Activated CD8-positive, alpha-beta T cell treated with anti-CD3 and anti-CD28 coated beads for 36 hours (primary cell): ENCODE measurements around the gene PEAK1. TPM values are rescaled to one million over a fixed set of nuclear protein-coding genes. Genes with fewer than 3 reads are reported as not detected.

Experiments used
- ATAC-seq: fragments of 200-7000 bp; cut with Tn5 transposase; one replicate; pipeline ENCODE4 v1.10.0; 2021; ENCODE audit warnings: mild to moderate bottlenecking, moderate library complexity
- CTCF ChIA-PET: fragments of 350-600 bp; sonication (Branson Sonifier 250); formaldehyde crosslinking; loops from one replicate; lab custom pipeline; 2021; ENCODE audit warnings: antibody characterized with exemption; lab: Charles Lee
- POLR2A ChIA-PET: fragments of 350-600 bp; sonication (Branson Sonifier 250); formaldehyde crosslinking; loops from one replicate; lab custom pipeline; 2021; ENCODE audit warnings: antibody characterized with exemption; lab: Charles Lee
- DNase-seq: peaks from one replicate; pipeline ENCODE4 v3.0.0-alpha.2; 2020
- H3K27ac Mint-ChIP-seq: one replicate; pipeline ENCODE4 v1.8.0; 2021; ENCODE audit warnings: mild to moderate bottlenecking, mixed read lengths
- H3K27me3 Mint-ChIP-seq: one replicate; pipeline ENCODE4 v1.8.0; 2021; ENCODE audit warnings: mixed read lengths
- H3K36me3 Mint-ChIP-seq: one replicate; pipeline ENCODE4 v1.8.0; 2021; ENCODE audit warnings: low read depth, mixed read lengths
- H3K4me1 Mint-ChIP-seq: one replicate; pipeline ENCODE4 v1.8.0; 2021; ENCODE audit warnings: low read depth, mixed read lengths
- H3K4me3 Mint-ChIP-seq: one replicate; pipeline ENCODE4 v1.8.0; 2021; ENCODE audit warnings: mild to moderate bottlenecking, moderate library complexity, mixed read lengths
- H3K9me3 Mint-ChIP-seq: one replicate; pipeline ENCODE4 v1.8.0; 2021; ENCODE audit warnings: mixed read lengths
- intact Hi-C: fragments of 100-400 bp; cut with micrococcal nuclease; formaldehyde crosslinking; loops from one replicate; pipeline ENCODE4 v1.10.0; 2022
- total RNA-seq, 2 experiments: library from RNA; stranded (reverse); gene quantifications; one replicate each; pipeline ENCODE4 v1.2.3, GENCODE V29; 2021
- TF ChIP-seq, protein P1 (sequence below): fragments of 200-600 bp; IDR thresholded peaks from one replicate; pipeline ENCODE4 v1.8.0; 2022; ENCODE audit warnings: antibody characterized with exemption, mild to moderate bottlenecking

The PEAK1 gene
- total RNA-seq, 2 experiments from 2014 or later, result 32.1 to 36.1 TPM

DNA sequence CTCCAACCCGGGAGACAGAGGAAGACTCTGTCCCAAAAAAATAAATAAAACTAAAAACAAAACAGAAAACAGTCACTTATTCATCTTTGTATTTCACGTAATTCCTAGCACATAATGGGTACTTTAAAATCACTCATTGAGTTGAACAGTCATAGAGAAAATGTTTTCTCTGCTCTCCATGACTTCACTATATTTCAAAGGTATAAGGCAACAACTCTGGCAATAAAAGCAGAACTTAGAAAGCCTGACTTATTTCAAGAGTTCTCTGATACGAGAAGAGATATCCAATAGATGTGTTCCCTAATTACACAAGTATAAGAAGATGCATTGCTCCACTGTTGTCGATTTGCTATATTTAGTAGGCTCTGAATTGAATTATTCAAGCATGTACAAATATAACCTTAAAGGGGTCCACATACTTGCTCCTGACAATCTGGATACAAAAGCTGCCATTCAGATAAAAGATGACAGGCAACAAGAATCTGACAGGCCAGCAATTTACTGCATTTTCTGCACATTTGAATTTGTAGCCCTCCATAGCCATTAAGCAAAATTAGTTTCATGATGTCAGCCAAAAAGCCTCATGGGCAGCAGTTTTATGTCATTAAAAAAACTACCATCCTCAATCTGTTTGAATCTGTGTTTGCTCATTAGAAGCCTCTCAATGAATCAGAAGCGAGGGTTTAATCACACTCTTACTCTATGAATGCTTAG is 47.9 kb downstream of the PEAK1 start:
- Mint-ChIP-seq H3K4me3 (no peak overlapping the region), H3K36me3 (no peaks in the 10 kb centered on the region), H3K27me3 (no peaks in the 10 kb centered on the region), H3K27ac (no peak overlapping the region), H3K4me1 (peaks cover 16% of the 10 kb centered on the region), H3K9me3 (peaks cover 4% of the 10 kb centered on the region)
- TF ChIP-seq, protein P1, sequence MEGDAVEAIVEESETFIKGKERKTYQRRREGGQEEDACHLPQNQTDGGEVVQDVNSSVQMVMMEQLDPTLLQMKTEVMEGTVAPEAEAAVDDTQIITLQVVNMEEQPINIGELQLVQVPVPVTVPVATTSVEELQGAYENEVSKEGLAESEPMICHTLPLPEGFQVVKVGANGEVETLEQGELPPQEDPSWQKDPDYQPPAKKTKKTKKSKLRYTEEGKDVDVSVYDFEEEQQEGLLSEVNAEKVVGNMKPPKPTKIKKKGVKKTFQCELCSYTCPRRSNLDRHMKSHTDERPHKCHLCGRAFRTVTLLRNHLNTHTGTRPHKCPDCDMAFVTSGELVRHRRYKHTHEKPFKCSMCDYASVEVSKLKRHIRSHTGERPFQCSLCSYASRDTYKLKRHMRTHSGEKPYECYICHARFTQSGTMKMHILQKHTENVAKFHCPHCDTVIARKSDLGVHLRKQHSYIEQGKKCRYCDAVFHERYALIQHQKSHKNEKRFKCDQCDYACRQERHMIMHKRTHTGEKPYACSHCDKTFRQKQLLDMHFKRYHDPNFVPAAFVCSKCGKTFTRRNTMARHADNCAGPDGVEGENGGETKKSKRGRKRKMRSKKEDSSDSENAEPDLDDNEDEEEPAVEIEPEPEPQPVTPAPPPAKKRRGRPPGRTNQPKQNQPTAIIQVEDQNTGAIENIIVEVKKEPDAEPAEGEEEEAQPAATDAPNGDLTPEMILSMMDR, result no peak
- POLR2A ChIA-PET, result no interaction called here
- no peak for DNase-seq
- no peak for ATAC-seq
- CTCF ChIA-PET, result interaction anchor here (0.7 kb wide), 1 partner anchor 250 kb away, joined by 3 read pairs; no protein-coding TSS in a partner anchor
- intact Hi-C loops, result no loop called here

DNA sequence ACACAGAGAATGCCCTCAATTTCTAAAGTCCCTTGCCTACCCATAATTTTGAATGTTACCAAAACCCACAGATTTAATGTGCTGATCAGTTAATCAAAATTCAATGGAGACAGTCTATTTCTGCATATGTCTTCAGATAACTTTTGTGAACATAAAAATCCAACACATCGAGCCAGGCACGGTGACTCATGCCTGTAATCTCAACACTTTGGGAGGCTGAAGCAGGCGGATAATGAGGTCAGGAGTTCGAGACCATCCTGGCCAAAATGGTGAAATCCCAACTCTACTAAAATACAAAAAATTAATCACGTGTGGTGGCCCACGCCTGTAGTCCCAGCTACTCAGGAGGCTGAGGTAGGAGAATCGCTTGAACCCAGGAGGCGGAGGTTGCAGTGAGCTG is 49.3 kb downstream of the PEAK1 start:
- Mint-ChIP-seq H3K27ac (no peak overlapping the region), H3K4me1 (peaks cover 10% of the 10 kb centered on the region), H3K27me3 (no peaks in the 10 kb centered on the region), H3K36me3 (no peaks in the 10 kb centered on the region), H3K4me3 (no peak overlapping the region), H3K9me3 (peaks cover 4% of the 10 kb centered on the region)
- intact Hi-C loops, result no loop called here
- TF ChIP-seq, protein P1, result no peak
- CTCF ChIA-PET, result no interaction called here
- no peak for DNase-seq
- ATAC-seq, result no peak
- POLR2A ChIA-PET, result no interaction called here

DNA sequence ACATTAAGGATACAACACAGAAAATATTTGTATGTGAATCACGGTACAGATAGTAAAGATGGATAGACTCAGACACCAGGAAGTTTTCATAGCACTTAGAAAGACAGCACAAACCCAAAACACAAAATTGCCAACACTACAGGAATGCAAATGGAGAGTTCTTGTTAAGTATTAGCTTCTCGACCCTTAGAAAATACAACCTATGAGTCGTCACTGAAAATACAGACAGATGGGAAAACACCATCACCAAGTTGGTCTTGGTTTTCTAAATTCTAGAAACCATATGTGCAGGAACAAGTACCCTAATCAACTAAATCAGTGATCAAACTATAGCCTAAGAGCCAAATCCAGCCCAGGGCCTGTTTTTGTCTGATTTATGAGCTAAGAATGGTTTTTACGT is 50.7 kb downstream of the PEAK1 start:
- no peak for DNase-seq
- H3K27me3 Mint-ChIP-seq, result no peaks in the 10 kb centered on the region
- no peak overlapping the region for H3K4me3 Mint-ChIP-seq
- TF ChIP-seq, protein P1, result no peak
- ATAC-seq, result no peak
- peaks cover 4% of the 10 kb centered on the region for H3K9me3 Mint-ChIP-seq
- CTCF ChIA-PET, result interaction anchor here (0.6 kb wide), 1 partner anchor 251 kb away, joined by 4 read pairs; no protein-coding TSS in a partner anchor
- peaks cover 10% of the 10 kb centered on the region for H3K4me1 Mint-ChIP-seq
- no peaks in the 10 kb centered on the region for H3K36me3 Mint-ChIP-seq
- intact Hi-C loops, result no loop called here
- POLR2A ChIA-PET, result no interaction called here
- H3K27ac Mint-ChIP-seq, result no peak overlapping the region

DNA sequence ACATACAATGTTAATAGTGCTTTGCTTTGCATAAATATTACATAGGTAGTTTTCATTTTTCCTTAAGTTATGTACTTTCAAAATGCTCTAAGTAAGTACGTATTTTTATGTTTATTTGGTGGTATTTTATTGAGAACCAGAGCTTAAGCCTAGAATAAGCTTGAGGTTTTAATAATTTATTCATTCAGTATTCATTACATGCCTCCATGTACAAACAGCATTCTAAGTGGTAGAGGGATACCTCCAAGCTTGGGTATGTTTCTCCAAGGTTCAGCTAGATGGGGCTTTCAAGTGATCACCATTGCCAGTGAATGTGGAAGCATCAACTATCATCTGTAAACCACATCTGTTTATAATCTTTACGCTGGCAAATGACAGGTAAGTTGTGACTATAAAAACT is 52.3 kb downstream of the PEAK1 start:
- no peak for ATAC-seq
- H3K4me1 Mint-ChIP-seq, result peaks cover 10% of the 10 kb centered on the region
- H3K9me3 Mint-ChIP-seq, result no peaks in the 10 kb centered on the region
- TF ChIP-seq, protein P1, result no peak
- ChIA-PET CTCF (interaction anchor here (0.7 to 1.2 kb wide), 2 partner anchors 130 to 175 kb away, joined by 3 read pairs; no protein-coding TSS in a partner anchor), POLR2A (no interaction called here)
- H3K36me3 Mint-ChIP-seq, result peaks cover 10% of the 10 kb centered on the region
- H3K27ac Mint-ChIP-seq, result no peak overlapping the region
- intact Hi-C loops, result no loop called here
- H3K4me3 Mint-ChIP-seq, result no peak overlapping the region
- DNase-seq, result no peak
- no peaks in the 10 kb centered on the region for H3K27me3 Mint-ChIP-seq

DNA sequence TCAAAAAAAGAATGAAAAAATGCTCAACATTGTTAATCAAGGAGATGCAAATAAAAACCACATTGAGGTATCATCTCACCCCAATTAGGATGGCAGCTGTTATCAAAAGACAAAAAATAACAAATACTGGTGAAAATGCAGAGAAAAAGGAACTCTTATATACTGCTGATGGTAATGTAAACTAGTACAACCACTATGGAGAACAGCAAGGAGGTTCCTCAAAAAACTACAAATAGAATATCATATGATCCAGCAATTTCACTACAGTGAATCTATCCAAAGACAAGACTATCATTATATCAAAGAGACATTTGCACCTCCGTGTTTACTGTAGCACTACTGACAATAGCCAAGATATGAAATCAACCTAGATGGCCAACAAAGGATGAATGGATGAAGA is 58.4 kb downstream of the PEAK1 start:
- ChIA-PET POLR2A (no interaction called here), CTCF (no interaction called here)
- H3K36me3 Mint-ChIP-seq, result peaks cover 12% of the 10 kb centered on the region
- H3K4me1 Mint-ChIP-seq, result no peaks in the 10 kb centered on the region
- no peaks in the 10 kb centered on the region for H3K9me3 Mint-ChIP-seq
- H3K27me3 Mint-ChIP-seq, result no peaks in the 10 kb centered on the region
- TF ChIP-seq, protein P1, result no peak
- intact Hi-C loops, result no loop called here
- no peak overlapping the region for H3K27ac Mint-ChIP-seq
- DNase-seq (no peak), ATAC-seq (no peak)
- no peak overlapping the region for H3K4me3 Mint-ChIP-seq
